Smooth muscle cell (in vitro differentiated cells): ENCODE measurements around the gene GOLGA6L2. TPM values are rescaled to one million over a fixed set of nuclear protein-coding genes. Genes with fewer than 3 reads are reported as not detected.

ENCODE experiments used
- DNase-seq: peaks from one replicate; lab custom pipeline; 2025; ENCODE audit not compliant: unreplicated experiment; lab: John Stamatoyannopoulos, UW
- H2AFZ ChIP-seq: fragments of 200-600 bp; sonication (generic); 2 replicates; pipeline ENCODE4 v1.6.0; 2016; ENCODE audit warnings: antibody characterized with exemption, low read depth, mild to moderate bottlenecking
- H3F3A ChIP-seq: fragments of 200-600 bp; sonication (generic); 2 replicates; pipeline ENCODE4 v1.6.0; 2017; ENCODE audit warnings: antibody characterized with exemption, low read depth
- H3K27ac ChIP-seq: fragments of 200-600 bp; sonication (generic); 2 replicates; pipeline ENCODE4 v1.5.1; 2016; ENCODE audit warnings: low read depth, mild to moderate bottlenecking
- H3K27me3 ChIP-seq: fragments of 200-600 bp; sonication (generic); 2 replicates; pipeline ENCODE4 v1.6.1; 2016; ENCODE audit warnings: low read depth, mild to moderate bottlenecking
- H3K36me3 ChIP-seq: fragments of 200-600 bp; sonication (generic); 2 replicates; pipeline ENCODE4 v1.5.1; 2016; ENCODE audit warnings: low read depth
- H3K4me1 ChIP-seq: fragments of 200-600 bp; sonication (generic); 2 replicates; pipeline ENCODE4 v1.5.1; 2016; ENCODE audit warnings: low read depth
- H3K4me2 ChIP-seq: fragments of 200-600 bp; sonication (generic); 2 replicates; pipeline ENCODE4 v1.6.0; 2016; ENCODE audit warnings: mild to moderate bottlenecking
- H3K4me3 ChIP-seq: fragments of 200-600 bp; sonication (generic); 2 replicates; pipeline ENCODE4 v1.5.1; 2016; ENCODE audit warnings: mild to moderate bottlenecking
- H3K79me2 ChIP-seq: fragments of 200-600 bp; sonication (generic); 2 replicates; pipeline ENCODE4 v1.6.0; 2016; ENCODE audit warnings: low read depth, mild to moderate bottlenecking
- H3K9ac ChIP-seq: fragments of 200-600 bp; sonication (generic); 2 replicates; pipeline ENCODE4 v1.6.0; 2016; ENCODE audit warnings: low read depth
- H3K9me3 ChIP-seq: fragments of 200-600 bp; sonication (generic); replicated peaks from 2 replicates; pipeline ENCODE4 v1.5.1; 2016; ENCODE audit warnings: low read depth
- H4K20me1 ChIP-seq: fragments of 200-600 bp; sonication (generic); 2 replicates; pipeline ENCODE4 v1.6.0; 2016; ENCODE audit warnings: low read depth
- WGBS: methylation state at CpG from one replicate; pipeline ENCODE4 v1.1.7; 2016; ENCODE audit warnings: low lambda C conversion rate; 5-methylcytosine and 5-hydroxymethylcytosine counted together
- polyA plus RNA-seq: library from polyadenylated mRNA; unstranded; fragments of >200 nt; fragmentation: Nextera tagmentation; extraction: Ambion mirVana; gene quantifications from 2 replicates; pipeline ENCODE4 v1.2.1, GENCODE V29; 2016
- total RNA-seq: library from RNA; depleted of rRNA; stranded (reverse); fragments of >200 nt; gene quantifications from 2 replicates; pipeline ENCODE4 v1.2.3, GENCODE V29; 2014
- TF ChIP-seq, protein P1 (sequence below): fragments of 200-600 bp; sonication (generic); IDR thresholded peaks from 2 replicates; pipeline ENCODE4 v1.5.1; 2017; ENCODE audit warnings: borderline replicate concordance, mild to moderate bottlenecking, antibody characterized with exemption; ENCODE audit not compliant: insufficient read depth, poor library complexity, severe bottlenecking

GOLGA6L2 gene
- total and polyA plus RNA-seq, 2 experiments from 2014 or later: not detected

DNA sequence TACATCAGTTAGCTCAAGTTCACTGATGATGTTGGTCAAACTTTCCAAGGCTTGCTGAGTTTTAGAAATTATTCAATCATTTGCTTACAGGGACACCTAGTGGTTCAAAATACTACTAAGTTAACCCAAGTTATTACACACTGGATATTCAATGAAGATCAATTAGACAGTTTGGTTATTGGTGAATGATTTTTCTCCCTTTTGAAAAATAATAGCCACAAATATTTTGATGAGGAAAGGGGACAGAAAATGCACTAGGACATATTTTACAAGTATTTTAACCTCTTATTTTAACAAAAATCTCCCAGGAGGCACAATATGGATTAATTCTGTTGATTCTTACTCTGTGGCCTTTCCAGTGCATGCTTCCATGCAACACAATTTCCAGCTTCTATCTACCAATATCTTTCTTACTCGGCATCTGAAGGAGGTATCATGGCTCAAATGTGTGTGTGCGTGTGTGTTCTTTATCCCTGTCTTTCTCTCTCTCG, 20.1 kb upstream of the GOLGA6L2 start:
- H3K79me2 ChIP-seq: no peaks in the 10 kb centered on the region
- no peaks in the 10 kb centered on the region for H3F3A ChIP-seq
- no peak overlapping the region for H3K27ac ChIP-seq
- WGBS: 87% methylated on average over 3 of the region's 3 CpGs
- no peaks in the 10 kb centered on the region for H3K9me3 ChIP-seq
- no peak overlapping the region for H3K4me2 ChIP-seq
- TF ChIP-seq, protein P1, sequence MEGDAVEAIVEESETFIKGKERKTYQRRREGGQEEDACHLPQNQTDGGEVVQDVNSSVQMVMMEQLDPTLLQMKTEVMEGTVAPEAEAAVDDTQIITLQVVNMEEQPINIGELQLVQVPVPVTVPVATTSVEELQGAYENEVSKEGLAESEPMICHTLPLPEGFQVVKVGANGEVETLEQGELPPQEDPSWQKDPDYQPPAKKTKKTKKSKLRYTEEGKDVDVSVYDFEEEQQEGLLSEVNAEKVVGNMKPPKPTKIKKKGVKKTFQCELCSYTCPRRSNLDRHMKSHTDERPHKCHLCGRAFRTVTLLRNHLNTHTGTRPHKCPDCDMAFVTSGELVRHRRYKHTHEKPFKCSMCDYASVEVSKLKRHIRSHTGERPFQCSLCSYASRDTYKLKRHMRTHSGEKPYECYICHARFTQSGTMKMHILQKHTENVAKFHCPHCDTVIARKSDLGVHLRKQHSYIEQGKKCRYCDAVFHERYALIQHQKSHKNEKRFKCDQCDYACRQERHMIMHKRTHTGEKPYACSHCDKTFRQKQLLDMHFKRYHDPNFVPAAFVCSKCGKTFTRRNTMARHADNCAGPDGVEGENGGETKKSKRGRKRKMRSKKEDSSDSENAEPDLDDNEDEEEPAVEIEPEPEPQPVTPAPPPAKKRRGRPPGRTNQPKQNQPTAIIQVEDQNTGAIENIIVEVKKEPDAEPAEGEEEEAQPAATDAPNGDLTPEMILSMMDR: peak; percentile 36
- H3K4me1 ChIP-seq: no peaks in the 10 kb centered on the region
- H3K9ac ChIP-seq: no peak overlapping the region
- no peaks in the 10 kb centered on the region for H3K36me3 ChIP-seq
- H2AFZ ChIP-seq: no peak overlapping the region
- H3K27me3 ChIP-seq: no peaks in the 10 kb centered on the region
- no peaks in the 10 kb centered on the region for H4K20me1 ChIP-seq
- DNase-seq: no peak
- H3K4me3 ChIP-seq: no peak overlapping the region

DNA sequence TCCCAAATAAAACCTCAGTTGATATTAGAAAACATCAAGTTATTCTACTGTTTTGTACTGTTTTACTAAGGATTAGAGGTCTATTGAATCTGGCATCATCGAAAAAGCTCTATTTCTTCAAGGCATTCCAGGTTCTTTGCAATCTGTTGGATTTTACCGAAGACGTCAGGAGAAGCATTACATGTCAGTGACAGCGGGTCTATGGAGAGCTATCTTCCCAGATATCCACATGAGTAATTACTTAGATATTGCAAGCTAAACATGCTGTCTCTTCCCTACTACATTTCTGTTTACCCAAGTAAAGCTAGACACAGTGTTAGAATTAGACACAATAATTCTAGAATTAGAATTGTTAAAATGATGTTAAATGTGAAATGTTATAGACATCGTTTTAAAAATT, 10.8 kb upstream of the GOLGA6L2 start:
- Histone ChIP-seq H3K9ac (no peak overlapping the region), H3K27ac (no peak overlapping the region), H4K20me1 (no peaks in the 10 kb centered on the region), H3K36me3 (no peaks in the 10 kb centered on the region), H3K79me2 (no peaks in the 10 kb centered on the region), H3F3A (no peaks in the 10 kb centered on the region), H2AFZ (no peak overlapping the region), H3K9me3 (no peaks in the 10 kb centered on the region), H3K4me2 (peak overlapping the region; percentile 61), H3K4me1 (no peaks in the 10 kb centered on the region), H3K4me3 (no peak overlapping the region), H3K27me3 (no peaks in the 10 kb centered on the region)
- DNase-seq: no peak
- TF ChIP-seq, protein P1: no peak
- 48% methylated on average over 5 of the region's 5 CpGs for WGBS

DNA sequence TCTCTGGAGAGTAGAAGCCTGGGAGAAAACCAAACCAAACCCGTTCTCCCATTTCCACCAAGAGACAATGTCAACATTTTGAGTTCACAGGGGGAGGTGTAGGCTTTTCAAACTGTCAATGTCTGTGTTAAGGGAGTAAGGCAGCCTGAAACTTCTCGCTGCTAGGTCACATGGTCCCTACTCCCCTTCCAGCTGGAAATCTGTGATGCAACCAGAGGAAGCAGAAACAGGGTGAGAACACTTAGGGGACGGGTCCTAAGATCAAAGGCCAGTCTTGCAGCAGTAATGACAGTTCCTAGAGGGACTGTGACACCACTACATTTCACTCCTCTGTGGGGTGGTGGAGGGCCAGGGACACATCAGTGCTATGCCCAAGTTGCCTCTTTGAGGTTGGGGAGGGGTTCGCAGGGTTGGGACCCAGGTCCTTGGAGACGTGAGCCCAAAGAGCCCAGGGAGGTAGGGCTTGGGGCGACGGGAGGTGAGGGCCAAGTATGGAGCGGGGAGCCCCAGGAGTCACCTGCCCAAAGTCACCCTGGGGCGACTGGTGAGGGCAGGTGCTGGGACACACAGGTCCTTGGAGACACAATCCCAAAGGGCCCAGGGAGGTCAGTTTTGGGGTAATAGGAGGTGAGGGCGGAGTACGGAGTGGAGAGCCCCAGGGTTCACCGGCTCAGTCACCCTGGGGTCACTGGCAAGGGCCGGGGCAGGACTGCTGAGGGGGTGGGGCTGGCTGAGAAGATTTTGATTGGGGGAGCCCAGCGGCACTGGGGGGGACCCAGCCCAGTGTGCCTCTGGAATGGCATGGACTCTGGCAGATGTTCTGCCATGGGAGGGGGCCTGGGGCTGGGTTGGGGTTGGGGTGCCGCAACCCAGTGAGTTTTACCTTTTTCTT, 582 bp downstream of the GOLGA6L2 start:
- Histone ChIP-seq H2AFZ (no peak overlapping the region), H3K79me2 (no peaks in the 10 kb centered on the region), H3K9me3 (no peaks in the 10 kb centered on the region), H3F3A (no peaks in the 10 kb centered on the region), H3K4me2 (no peak overlapping the region), H3K4me1 (no peaks in the 10 kb centered on the region), H3K27me3 (no peaks in the 10 kb centered on the region), H3K9ac (no peak overlapping the region), H3K36me3 (no peaks in the 10 kb centered on the region), H4K20me1 (no peaks in the 10 kb centered on the region), H3K27ac (no peak overlapping the region), H3K4me3 (no peak overlapping the region)
- TF ChIP-seq, protein P1: no peak
- WGBS: 79% methylated on average over 12 of the region's 15 CpGs
- DNase-seq: no peak
